ENCODE measurements around the gene CTNNA2.

CTNNA2 gene

GRCh38 chr2:80395251-80395650 is 882.4 kb downstream of the CTNNA2 start:
- no peak for DNase-seq (ENCODE audit: low read depth)

GRCh38 chr2:80396276-80396675 is 883.4 kb downstream of the CTNNA2 start:
- no peak for DNase-seq (ENCODE audit: low read depth)

- no peak for DNase-seq (ENCODE audit: low read depth)
Measured at GRCh38 chr2:80403081-80403480, 890.2 kb downstream of the CTNNA2 start.

GRCh38 chr2:80407377-80407776 is 894.5 kb downstream of the CTNNA2 start:
- no peak for DNase-seq (ENCODE audit: low read depth)

- DNase-seq (ENCODE audit: low read depth) = no peak
Measured at GRCh38 chr2:80410346-80410745, 897.5 kb downstream of the CTNNA2 start.

GRCh38 chr2:80413136-80413535 is 900.3 kb downstream of the CTNNA2 start:
- DNase-seq (ENCODE audit: low read depth) = no peak

- no peak for DNase-seq (ENCODE audit: low read depth)
Measured at GRCh38 chr2:80417737-80418136, 904.9 kb downstream of the CTNNA2 start.

GRCh38 chr2:80420530-80421208 is 907.8 kb downstream of the CTNNA2 start:
- no peak for DNase-seq (ENCODE audit: low read depth)

- DNase-seq (ENCODE audit: low read depth) = no peak
Measured at GRCh38 chr2:80429251-80429650, 916.4 kb downstream of the CTNNA2 start.

GRCh38 chr2:80437959-80438358 is 925.1 kb downstream of the CTNNA2 start:
- DNase-seq (ENCODE audit: low read depth) = no peak

- DNase-seq (ENCODE audit: low read depth) = no peak
Measured at GRCh38 chr2:80438686-80439085, 925.8 kb downstream of the CTNNA2 start.

GRCh38 chr2:80454628-80455027 is 941.8 kb downstream of the CTNNA2 start:
- DNase-seq (ENCODE audit: low read depth) = no peak

GRCh38 chr2:80459028-80459427 is 946.2 kb downstream of the CTNNA2 start:
- DNase-seq (ENCODE audit: low read depth) = no peak

GRCh38 chr2:80461505-80462197 is 948.8 kb downstream of the CTNNA2 start:
- no peak for DNase-seq (ENCODE audit: low read depth)

- DNase-seq (ENCODE audit: low read depth) = no peak
Measured at GRCh38 chr2:80462654-80463053, 949.8 kb downstream of the CTNNA2 start.

GRCh38 chr2:80464275-80464674 is 951.4 kb downstream of the CTNNA2 start:
- DNase-seq (ENCODE audit: low read depth) = no peak

GRCh38 chr2:80467262-80467811 is 954.5 kb downstream of the CTNNA2 start:
- no peak for DNase-seq (ENCODE audit: low read depth)

- no peak for DNase-seq (ENCODE audit: low read depth)
Measured at GRCh38 chr2:80469428-80469827, 956.6 kb downstream of the CTNNA2 start.

GRCh38 chr2:80473069-80473468 is 960.2 kb downstream of the CTNNA2 start:
- DNase-seq (ENCODE audit: low read depth) = no peak

GRCh38 chr2:80473796-80474195 is 960.9 kb downstream of the CTNNA2 start:
- no peak for DNase-seq (ENCODE audit: low read depth)

- DNase-seq (ENCODE audit: low read depth) = no peak
Measured at GRCh38 chr2:80475970-80476369, 963.1 kb downstream of the CTNNA2 start.

GRCh38 chr2:80476535-80477117 is 963.8 kb downstream of the CTNNA2 start:
- no peak for DNase-seq (ENCODE audit: low read depth)

- DNase-seq (ENCODE audit: low read depth) = no peak
Measured at GRCh38 chr2:80482276-80482675, 969.4 kb downstream of the CTNNA2 start.
